Measurements from ENCODE around the gene RAD21L1. TPM values are rescaled to one million over a fixed set of nuclear protein-coding genes. Genes with fewer than 3 reads are reported as not detected.
A peak's percentile ranks its signal among the peaks of the same experiment; 100 is the strongest.

The RAD21L1 gene
- total and polyA plus RNA-seq, 2 donors (not counting 3 experiments of a cell fraction or from before 2014, with no cell fraction given), result 0.06 TPM; not detected in 1

GRCh38 chr20:1188347-1188746, 37.5 kb upstream of the RAD21L1 start:
- intact Hi-C loops (cut with micrococcal nuclease), result loop anchor here (10.0 kb wide), 1 partner anchor 234 kb away; no protein-coding TSS in a partner anchor

More at GRCh38 chr20:1188347-1188746, 37.5 kb upstream of the RAD21L1 start:
- H3K4me2 ChIP-seq (ENCODE audit: insufficient read depth, low read length), result no peak overlapping the region
- TF ChIP-seq FOS (IDR thresholded peaks at IDR 0.05; ENCODE audit: borderline replicate concordance, insufficient read depth, low read length), result no peak
- TF ChIP-seq MYC (IDR thresholded peaks at IDR 0.05; ENCODE audit: low read depth, low read length), result no peak
- TF ChIP-seq, protein P1, sequence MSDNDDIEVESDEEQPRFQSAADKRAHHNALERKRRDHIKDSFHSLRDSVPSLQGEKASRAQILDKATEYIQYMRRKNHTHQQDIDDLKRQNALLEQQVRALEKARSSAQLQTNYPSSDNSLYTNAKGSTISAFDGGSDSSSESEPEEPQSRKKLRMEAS (IDR thresholded peaks at IDR 0.05; ENCODE audit: insufficient read depth, insufficient read length), result no peak
- no peak for TF ChIP-seq POLR2AphosphoS5 (IDR thresholded peaks at IDR 0.05; ENCODE audit: insufficient read depth, low read depth, low read length)
- TF ChIP-seq GATA2 (IDR thresholded peaks at IDR 0.05; ENCODE audit: insufficient read depth, insufficient read length, low read depth, low read length), result no peak
- TF ChIP-seq POLR2A (IDR thresholded peaks at IDR 0.05; ENCODE audit: low read depth, low read length), result no peak
- TF ChIP-seq EZH2 (IDR thresholded peaks at IDR 0.05; ENCODE audit: borderline replicate concordance, low read depth, low read length, severe bottlenecking), result no peak
- no peak for TF ChIP-seq JUN (IDR thresholded peaks at IDR 0.05; ENCODE audit: borderline replicate concordance, insufficient read depth, insufficient read length, low read depth)
- TF ChIP-seq, protein P2, sequence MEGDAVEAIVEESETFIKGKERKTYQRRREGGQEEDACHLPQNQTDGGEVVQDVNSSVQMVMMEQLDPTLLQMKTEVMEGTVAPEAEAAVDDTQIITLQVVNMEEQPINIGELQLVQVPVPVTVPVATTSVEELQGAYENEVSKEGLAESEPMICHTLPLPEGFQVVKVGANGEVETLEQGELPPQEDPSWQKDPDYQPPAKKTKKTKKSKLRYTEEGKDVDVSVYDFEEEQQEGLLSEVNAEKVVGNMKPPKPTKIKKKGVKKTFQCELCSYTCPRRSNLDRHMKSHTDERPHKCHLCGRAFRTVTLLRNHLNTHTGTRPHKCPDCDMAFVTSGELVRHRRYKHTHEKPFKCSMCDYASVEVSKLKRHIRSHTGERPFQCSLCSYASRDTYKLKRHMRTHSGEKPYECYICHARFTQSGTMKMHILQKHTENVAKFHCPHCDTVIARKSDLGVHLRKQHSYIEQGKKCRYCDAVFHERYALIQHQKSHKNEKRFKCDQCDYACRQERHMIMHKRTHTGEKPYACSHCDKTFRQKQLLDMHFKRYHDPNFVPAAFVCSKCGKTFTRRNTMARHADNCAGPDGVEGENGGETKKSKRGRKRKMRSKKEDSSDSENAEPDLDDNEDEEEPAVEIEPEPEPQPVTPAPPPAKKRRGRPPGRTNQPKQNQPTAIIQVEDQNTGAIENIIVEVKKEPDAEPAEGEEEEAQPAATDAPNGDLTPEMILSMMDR (IDR thresholded peaks at IDR 0.05; ENCODE audit: extremely low read depth in 1 of 2, insufficient read depth in 1 of 2, low read depth in 1 of 2, low read length in 2 of 2), result no peak
- no peak overlapping the region for H3K4me3 ChIP-seq (replicated peaks in 1 of 3; ENCODE audit: insufficient read depth in 1 of 3, low read depth in 1 of 3, low read length in 3 of 3)
- no peak overlapping the region for H2AFZ ChIP-seq (ENCODE audit: low read depth, low read length)
- POLR2A ChIA-PET, result no interaction called here
- H3K9ac ChIP-seq (replicated peaks; ENCODE audit: extremely low read depth, insufficient read depth, low read length), result no peak overlapping the region
- CTCF ChIA-PET, result no interaction called here
- BruUV-seq (replicated peaks), result no TSS peak
- H3K27me3 ChIP-seq (ENCODE audit: control insufficient read depth in 2 of 2, insufficient read depth in 2 of 2, low read length in 2 of 2), result peaks cover 14 to 32% of the 10 kb centered on the region in 2 experiments
- H3K9me1 ChIP-seq (replicated peaks; ENCODE audit: control insufficient read depth, extremely low read depth, insufficient read depth, low read length), result no peaks in the 10 kb centered on the region
- DNase-seq (ENCODE audit: low read depth, low spot score) (no peak), FAIRE-seq (peak; percentile 28)
- no peak overlapping the region for H3K27ac ChIP-seq (ENCODE audit: insufficient read depth, low read depth, low read length)
- H4K20me1 ChIP-seq (replicated peaks; ENCODE audit: control insufficient read depth, extremely low read depth, insufficient read depth, low read length), result no peaks in the 10 kb centered on the region
- no peaks in the 10 kb centered on the region for H3K79me2 ChIP-seq (ENCODE audit: control insufficient read depth, insufficient read depth, low read length)
- H3K4me1 ChIP-seq (ENCODE audit: control insufficient read depth, extremely low read depth, insufficient read depth, low read length), result no peaks in the 10 kb centered on the region
- H3K9me3 ChIP-seq (replicated peaks; ENCODE audit: control insufficient read depth, insufficient read depth, low read length), result no peaks in the 10 kb centered on the region
- H3K36me3 ChIP-seq (ENCODE audit: control insufficient read depth in 2 of 2, extremely low read depth in 1 of 2, insufficient read depth in 2 of 2, low read length in 2 of 2), result no peaks in the 10 kb centered on the region
- dilution Hi-C loops (cut with MboI; ENCODE audit: extremely low pct_ligation_motif_present, low sequenced_read_pairs), result no loop called here
